Thyroid gland (tissue), 4 donors: ENCODE results near the gene DNAI1.

ENCODE experiments used
- CTCF ChIP-seq, 6 experiments: fragments of 200-600 bp in 3 of 6; fragments of 450-650 bp in 3 of 6; sonication (generic) in 3 of 6; IDR thresholded peaks; one replicate each; pipeline ENCODE4 v1.5.1; 2016 to 2019; ENCODE audit warnings: antibody characterized with exemption in 6 of 6, mild to moderate bottlenecking in 2 of 6, inconsistent platforms in 1 of 6, moderate library complexity in 1 of 6
- POLR2A ChIP-seq, 2 donors: fragments of 450-650 bp; IDR thresholded peaks; one replicate each; pipeline ENCODE4 v1.6.1; 2017; ENCODE audit warnings: antibody characterized with exemption in 2 of 2, mild to moderate bottlenecking in 2 of 2, moderate library complexity in 1 of 2

- no peak for TF ChIP-seq CTCF (IDR thresholded peaks at IDR 0.05)
- no peak for TF ChIP-seq POLR2A (IDR thresholded peaks at IDR 0.05)
Observed at GRCh38 chr9:34551751-34552605, 93.4 kb downstream of the DNAI1 start.
